HL-60 (cell line): ENCODE data around the gene DBN1.

Experiments used
- DNase-seq, 2 experiments: peaks; one replicate each; pipeline ENCODE4 v3.0.0-alpha.2; 2010 to 2020; ENCODE audit warnings: low read depth in 1 of 2, low spot score in 1 of 2
- H3K27ac ChIP-seq: fragments of 250-450 bp; sonication (Bioruptor Pico); replicated peaks from 2 replicates; pipeline ENCODE4 v1.5.1; 2020; ENCODE audit warnings: mild to moderate bottlenecking, moderate library complexity
- H3K27me3 ChIP-seq: fragments of 250-450 bp; sonication (Bioruptor Pico); 2 replicates; pipeline ENCODE4 v1.5.1; 2021; ENCODE audit warnings: mild to moderate bottlenecking, moderate library complexity; ENCODE audit not compliant: insufficient read depth, poor library complexity, severe bottlenecking
- H3K4me3 ChIP-seq: replicated peaks from 2 replicates; pipeline ENCODE4 v1.5.1; 2011; ENCODE audit warnings: mild to moderate bottlenecking, control low read depth, low read length; ENCODE audit not compliant: insufficient read depth
- CTCF ChIP-seq: IDR thresholded peaks from one replicate; pipeline ENCODE4 v1.5.1; 2011; ENCODE audit warnings: low read length, control low read depth, inconsistent platforms; ENCODE audit not compliant: insufficient read depth
- GABPA ChIP-seq: IDR thresholded peaks from 2 replicates; pipeline ENCODE4 v1.6.1; 2012; ENCODE audit warnings: low read depth
- POLR2AphosphoS5 ChIP-seq: IDR thresholded peaks from 2 replicates; pipeline ENCODE4 v1.6.1; 2012; ENCODE audit warnings: low read depth
- REST ChIP-seq: IDR thresholded peaks from 2 replicates; pipeline ENCODE4 v1.6.1; 2012; ENCODE audit warnings: low read depth; ENCODE audit not compliant: insufficient replicate concordance
- SPI1 ChIP-seq: IDR thresholded peaks from 2 replicates; pipeline ENCODE4 v1.6.1; 2012; ENCODE audit warnings: low read depth, mild to moderate bottlenecking, borderline replicate concordance

The DBN1 gene

GRCh38 chr5:177429248-177430040 is 44.0 kb downstream of the DBN1 start:
- peak; percentile 98 to 100 for DNase-seq
- H3K27me3 ChIP-seq = no peaks in the 10 kb centered on the region
- TF ChIP-seq REST = no peak
- peak; percentile 22; the same call in 1 of the 2 replicates for TF ChIP-seq GABPA
- peak; percentile 88 for TF ChIP-seq POLR2AphosphoS5
- peak; percentile 76; the same call in 1 of the 2 replicates for TF ChIP-seq SPI1
- H3K27ac ChIP-seq = peak overlapping the region; percentile 98
- peak overlapping the region; percentile 67 for H3K4me3 ChIP-seq

- TF ChIP-seq REST (no peak), POLR2AphosphoS5 (no peak), GABPA (no peak), CTCF (no peak), SPI1 (no peak)
- H3K4me3 ChIP-seq = peak overlapping the region; percentile 67
Measured at GRCh38 chr5:177428574-177429217, 44.7 kb downstream of the DBN1 start.

GRCh38 chr5:177427919-177428573 is 45.4 kb downstream of the DBN1 start:
- peak overlapping the region; percentile 98 for H3K27ac ChIP-seq
- H3K27me3 ChIP-seq = no peaks in the 10 kb centered on the region
- TF ChIP-seq GABPA = no peak
- TF ChIP-seq SPI1 = no peak; the same call in 1 of the 2 replicates
- TF ChIP-seq REST = no peak
- no peak for TF ChIP-seq POLR2AphosphoS5
- TF ChIP-seq CTCF = no peak
- peak; percentile 63 to 85 for DNase-seq
- peak overlapping the region; percentile 67 for H3K4me3 ChIP-seq

More at GRCh38 chr5:177428574-177429217, 44.7 kb downstream of the DBN1 start:
- DNase-seq = peak in 1 of 2 experiments; percentile 53
- Histone ChIP-seq H3K27ac (peak overlapping the region; percentile 98), H3K27me3 (no peaks in the 10 kb centered on the region)
